ENCODE data around the gene OSCP1.

GRCh38 chr1:36486093-36486438 lies 35.8 kb upstream of the OSCP1 start:
- TF ChIP-seq CTCF (IDR thresholded peaks at IDR 0.05), result no peak
- TF ChIP-seq POLR2A (IDR thresholded peaks at IDR 0.05), result no peak

Measured in thyroid gland (tissue), 4 donors.